ENCODE data around the gene PDCD1. TPM values are rescaled to one million over a fixed set of nuclear protein-coding genes. Genes with fewer than 3 reads are reported as not detected.

PDCD1 gene
- total and polyA plus RNA-seq, 2 of the 8 experiments (the other 6 are each of a cell fraction or from before 2014, with no cell fraction given) = 0.48 to 1.1 TPM

- no peaks in the 10 kb centered on the region for H3K27me3 ChIP-seq (replicated peaks in 1 of 4; ENCODE audit: control insufficient read depth in 3 of 4, extremely low read depth in 1 of 4, insufficient read depth in 3 of 4, low read length in 3 of 4)
- H2BK20ac ChIP-seq (ENCODE audit: low read length) = no peak overlapping the region
- H3K4me3 ChIP-seq (ENCODE audit: extremely low read depth in 1 of 4, insufficient read depth in 2 of 4, low read depth in 3 of 4, low read length in 4 of 4) = no peak overlapping the region
- no peak overlapping the region for H2BK15ac ChIP-seq (ENCODE audit: low read length)
- WGBS, 2 experiments (ENCODE audit: extremely low coverage in 1 of 2, insufficient coverage in 1 of 2, insufficient read length in 1 of 2, insufficient replicate concordance in 2 of 2, low coverage in 1 of 2, low lambda C conversion rate in 2 of 2, missing lambda C conversion rate in 1 of 2) = 88% methylated on average over 18 of the region's 18 CpGs; no CpG with 5 or more reads in 1 of the 2 experiments
- H3K23me2 ChIP-seq (ENCODE audit: low read depth, low read length) = no peaks in the 10 kb centered on the region
- no peaks in the 10 kb centered on the region for H3K9me3 ChIP-seq (ENCODE audit: insufficient read depth in 2 of 2, low read depth in 1 of 2, low read length in 1 of 2)
- DNase-seq (ENCODE audit: low read depth in 1 of 2, low spot score in 2 of 2) (no peak), FAIRE-seq (no peak)
- no peak overlapping the region for H4K91ac ChIP-seq (replicated peaks; ENCODE audit: insufficient read length, low read length)
- H3K18ac ChIP-seq (ENCODE audit: extremely low read depth, low read length) = no peak overlapping the region
- H2AFZ ChIP-seq (ENCODE audit: low read length) = no peak overlapping the region
- no peak overlapping the region for H2BK5ac ChIP-seq (ENCODE audit: low read depth, low read length)
- H3K14ac ChIP-seq (ENCODE audit: insufficient read length) = no peak overlapping the region
- POLR2A ChIA-PET (ENCODE audit: partially characterized antibody) = interaction anchor here (0.8 kb wide), 1 partner anchor 154 kb away, joined by 3 read pairs; the partner anchor contains the start of gene ING5
- H2BK12ac ChIP-seq (ENCODE audit: low read depth, low read length) = no peak overlapping the region
- H3K56ac ChIP-seq (replicated peaks; ENCODE audit: insufficient read length, low read depth, low read length) = no peak overlapping the region
- H3K79me1 ChIP-seq (ENCODE audit: low read depth, low read length) = no peaks in the 10 kb centered on the region
- no peak overlapping the region for H3K4ac ChIP-seq (replicated peaks; ENCODE audit: insufficient read length, low read depth, low read length)
- no peak for TF ChIP-seq E2F6 (IDR thresholded peaks at IDR 0.05)
- no peak for TF ChIP-seq BACH1 (IDR thresholded peaks at IDR 0.05; ENCODE audit: low read length)
- no peak for TF ChIP-seq ASH2L (IDR thresholded peaks at IDR 0.05; ENCODE audit: low read length)
- no peak for TF ChIP-seq TAF7 (optimal IDR thresholded peaks at IDR 0.05; ENCODE audit: borderline replicate concordance, low read depth, low read length)
- no peaks in the 10 kb centered on the region for H3K36me3 ChIP-seq (ENCODE audit: control insufficient read depth in 2 of 4, insufficient read depth in 4 of 4, low read length in 3 of 4)
- H4K5ac ChIP-seq (ENCODE audit: insufficient read length, low read depth, low read length) = no peak overlapping the region
- CTCF ChIA-PET (ENCODE audit: partially characterized antibody) = interaction anchor here (1.3 to 1.6 kb wide), 4 partner anchors 9 to 85 kb away, joined by 3 to 5 read pairs (median 3); no protein-coding TSS in a partner anchor
- H3K27ac ChIP-seq (ENCODE audit: low read depth, low read length) = no peak overlapping the region
- no peak overlapping the region for H3K23ac ChIP-seq (ENCODE audit: insufficient read length)
- peaks cover 0 to 13% (median 6%) of the 10 kb centered on the region in 4 experiments; a peak in 6 of 7 replicates for H3K4me1 ChIP-seq (replicated peaks in 1 of 4; ENCODE audit: control insufficient read depth in 3 of 4, insufficient read depth in 4 of 4, low read length in 3 of 4)
- H3K9ac ChIP-seq (replicated peaks in 1 of 4; ENCODE audit: extremely low read depth in 1 of 4, low read depth in 3 of 4, low read length in 3 of 4) = no peak overlapping the region
- H2BK120ac ChIP-seq (replicated peaks; ENCODE audit: low read depth, low read length) = no peak overlapping the region
- no peaks in the 10 kb centered on the region for H4K20me1 ChIP-seq (replicated peaks in 1 of 2; ENCODE audit: control insufficient read depth in 1 of 2, insufficient read depth in 2 of 2, low read length in 2 of 2)
- no peak overlapping the region for H2AK5ac ChIP-seq (ENCODE audit: low read depth, low read length)
- H4K8ac ChIP-seq (ENCODE audit: extremely low read depth, insufficient read depth, low read length) = no peak overlapping the region
- no peak overlapping the region for H3K4me2 ChIP-seq (ENCODE audit: insufficient read depth in 1 of 2, low read depth in 2 of 2, low read length in 2 of 2)
- no peaks in the 10 kb centered on the region for H3K79me2 ChIP-seq (ENCODE audit: control insufficient read depth in 1 of 2, insufficient read depth in 2 of 2, low read length in 2 of 2)
Measured at GRCh38 chr2:241855245-241855887, 3.3 kb downstream of the PDCD1 start.

Measured in H1 (cell line).